ENCODE measurements around the gene ATP6V0E2. TPM values are rescaled to one million over a fixed set of nuclear protein-coding genes. Genes with fewer than 3 reads are reported as not detected.
"Not testable (repeated sequence)": the region's sequence is repeated elsewhere in the genome, so short reads cannot be mapped to it uniquely, and the experiment has no call there.

Gene ATP6V0E2
- total RNA-seq, 1 donor from 2014 or later = 12.7 TPM

DNA sequence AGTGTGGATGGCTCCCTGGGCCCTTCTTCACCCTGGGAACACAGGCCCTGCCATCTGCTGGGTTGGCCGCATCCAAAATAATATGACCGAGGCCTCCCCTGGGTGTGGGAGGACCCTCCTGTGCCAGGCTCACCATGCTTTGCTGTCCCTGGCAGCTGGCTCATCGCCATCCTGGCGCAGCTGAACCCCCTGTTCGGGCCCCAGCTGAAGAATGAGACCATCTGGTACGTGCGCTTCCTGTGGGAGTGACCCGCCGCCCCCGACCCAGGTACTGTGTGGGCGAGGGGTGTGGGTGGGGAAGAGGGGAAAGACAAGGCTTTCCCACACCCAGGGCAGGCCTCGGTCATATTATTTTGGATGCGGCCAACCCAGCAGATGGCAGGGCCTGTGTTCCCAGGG, 4.8 kb downstream of the ATP6V0E2 start:
- no peak for DNase-seq (ENCODE audit: low read depth in 2 of 2)

GRCh38 chr7:149879271-149879743, 5.5 kb downstream of the ATP6V0E2 start:
- DNase-seq (ENCODE audit: low read depth in 2 of 2) = no peak

DNA sequence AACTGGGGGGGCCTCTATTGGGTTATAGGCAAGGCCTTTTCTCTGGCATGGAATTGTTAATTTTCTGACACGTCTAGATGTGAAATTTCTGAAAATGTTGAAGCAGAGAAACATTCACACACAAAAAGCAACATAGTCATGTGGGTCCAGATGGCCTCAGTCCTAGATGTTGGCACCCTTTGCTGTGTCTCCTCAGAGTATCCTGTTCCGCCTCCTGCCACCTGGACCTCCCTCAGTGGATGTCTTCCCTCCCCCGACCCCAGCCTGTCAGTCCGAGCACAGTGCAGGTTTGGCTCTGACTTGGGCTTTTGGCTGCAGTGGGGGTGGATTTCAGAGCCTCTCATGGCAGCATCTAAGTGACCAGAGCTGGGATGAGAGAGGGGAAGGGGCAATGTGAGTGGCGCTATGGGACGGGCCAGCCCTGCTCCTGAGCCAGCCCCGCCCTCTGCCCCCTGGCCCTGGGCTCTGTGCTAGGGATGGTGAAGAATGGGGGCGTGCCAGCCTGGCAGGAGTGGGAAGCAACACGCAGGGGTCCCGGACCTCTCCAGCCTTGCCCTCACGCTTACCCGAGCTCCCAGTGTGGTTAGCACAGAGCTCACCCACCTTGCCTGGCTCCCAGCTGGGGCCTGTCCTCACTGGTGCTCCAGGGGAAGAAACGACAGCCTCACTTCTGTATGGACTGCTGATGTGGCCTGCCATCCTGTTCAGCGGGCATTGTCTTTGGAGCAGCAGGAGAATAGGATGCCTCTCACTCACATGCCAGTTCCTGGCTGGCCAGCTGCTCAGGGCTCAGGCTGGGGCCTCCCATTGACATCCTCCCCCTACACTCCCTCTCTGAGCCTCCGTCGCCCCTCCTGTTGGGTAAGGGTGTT, 6.2 kb downstream of the ATP6V0E2 start:
- DNase-seq (ENCODE audit: low read depth in 2 of 2) = no peak

GRCh38 chr7:149880638-149881311, 7.0 kb downstream of the ATP6V0E2 start:
- DNase-seq (ENCODE audit: low read depth in 2 of 2) = peak in 1 of 2 donors; percentile 0

DNA sequence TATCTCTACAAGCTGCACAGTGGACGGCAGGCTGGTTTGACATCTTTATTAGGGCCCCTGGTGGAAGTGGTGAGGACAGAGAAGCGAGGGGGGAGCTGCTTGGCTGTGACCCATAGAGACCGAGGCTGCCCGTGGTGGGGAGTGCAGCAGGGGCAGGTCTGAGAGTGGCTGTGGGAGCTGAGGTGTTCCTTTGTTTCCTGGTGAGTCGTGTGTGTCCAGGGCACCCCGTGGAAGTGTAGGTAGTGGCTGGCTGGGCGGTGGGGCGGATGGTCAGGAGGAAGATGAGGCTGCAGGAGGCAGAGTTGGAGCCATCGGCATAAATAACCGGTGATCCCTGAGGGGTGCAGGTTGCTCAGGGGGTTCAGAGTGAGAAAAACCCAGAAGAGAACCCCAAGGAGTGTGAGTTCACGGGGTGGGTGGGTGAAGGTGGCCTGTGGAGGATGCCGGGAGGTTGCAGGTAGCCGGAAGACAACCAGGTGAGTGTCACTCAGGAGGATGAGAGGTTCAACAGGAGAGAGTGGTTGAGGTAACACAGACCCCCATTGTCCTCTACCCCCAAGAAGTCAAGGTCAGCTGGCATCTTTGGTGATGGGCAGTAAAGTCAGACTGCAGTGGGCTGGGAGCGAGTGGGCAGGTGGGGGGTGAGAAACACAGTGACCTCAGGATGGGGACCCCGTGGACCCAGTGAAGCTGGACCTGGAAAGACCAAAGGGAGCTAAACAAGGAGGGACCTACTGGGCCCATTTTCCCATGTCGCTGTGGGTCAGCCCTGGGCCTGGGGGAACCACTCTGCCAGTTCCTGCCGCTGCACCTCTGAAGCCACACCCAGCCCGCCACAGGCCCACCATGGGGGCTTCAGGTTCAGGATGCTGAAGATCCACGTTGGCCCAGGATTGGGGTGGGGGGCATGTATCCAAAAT, 7.8 kb downstream of the ATP6V0E2 start:
- DNase-seq (ENCODE audit: low read depth in 2 of 2) = peak in 1 of 2 donors; percentile 0

- no peak for DNase-seq (ENCODE audit: low read depth in 2 of 2)
Measured at GRCh38 chr7:149882248-149883047, 8.7 kb downstream of the ATP6V0E2 start.

DNA sequence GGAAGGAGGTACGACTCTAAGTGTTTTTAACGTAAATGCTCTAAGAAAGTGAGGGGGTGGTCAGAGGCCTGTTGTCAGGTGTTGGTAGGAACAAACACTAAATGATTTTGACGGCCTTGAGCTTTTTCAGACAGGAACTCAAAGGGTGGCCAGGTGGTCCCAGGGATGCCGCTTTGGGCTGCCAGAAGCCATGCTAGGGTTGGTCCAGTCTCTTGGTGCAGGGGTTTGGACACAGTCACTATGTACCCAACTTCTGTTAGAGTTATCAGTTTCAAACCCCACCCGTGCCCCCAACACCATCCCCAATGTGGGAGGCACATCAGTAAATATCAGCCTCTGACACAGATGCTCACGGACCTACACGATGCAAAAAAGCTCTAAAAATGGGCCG, 9.3 kb downstream of the ATP6V0E2 start:
- peak in 1 of 2 donors; percentile 0 for DNase-seq (ENCODE audit: low read depth in 2 of 2)

DNA sequence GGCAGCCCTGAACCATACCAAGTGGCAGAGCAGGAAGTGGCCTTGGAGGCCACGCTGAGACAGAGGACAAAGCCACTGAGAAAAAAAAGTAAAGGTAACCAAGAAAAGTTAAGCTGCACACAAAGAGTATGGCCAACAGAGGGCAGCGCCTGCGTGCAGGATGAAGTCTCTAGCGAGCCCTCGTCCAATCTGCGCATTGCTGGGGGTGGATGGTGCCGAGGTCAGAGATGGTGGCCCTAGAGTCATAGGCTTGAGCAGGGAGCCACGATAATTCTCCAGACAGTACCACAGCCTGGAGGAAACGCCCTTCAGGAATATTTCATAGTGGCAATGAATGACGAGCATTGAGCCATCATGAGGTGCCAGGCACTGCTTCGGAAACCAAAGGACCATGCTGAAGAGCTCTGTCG, 9.7 kb downstream of the ATP6V0E2 start:
- DNase-seq (ENCODE audit: low read depth in 2 of 2) = peak; percentile 37 to 51

DNA sequence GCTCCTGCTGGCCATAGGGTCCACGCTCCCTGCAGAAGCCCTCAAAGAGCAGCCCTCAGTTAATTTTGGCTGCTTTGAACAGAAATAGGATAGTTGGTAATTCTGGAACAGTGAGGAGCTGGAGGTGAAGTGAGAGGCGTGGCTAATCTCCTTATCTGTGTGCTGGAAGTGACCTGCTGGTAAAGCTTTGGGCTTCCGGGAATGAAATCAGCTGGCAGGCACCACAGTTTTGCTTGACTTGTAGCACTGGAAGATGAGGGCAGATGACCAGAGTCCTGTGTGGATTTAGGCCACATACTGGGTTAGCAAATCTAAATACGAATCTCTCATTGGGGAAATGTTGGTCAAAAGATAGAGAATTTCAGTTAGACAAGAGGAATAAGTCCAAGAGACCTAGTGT, 10.2 kb downstream of the ATP6V0E2 start:
- peak in 1 of 2 donors; percentile 0 for DNase-seq (ENCODE audit: low read depth in 2 of 2)

GRCh38 chr7:149884541-149884940, 10.8 kb downstream of the ATP6V0E2 start:
- DNase-seq (ENCODE audit: low read depth in 2 of 2) = peak in 1 of 2 donors; percentile 0

- DNase-seq (ENCODE audit: low read depth in 2 of 2) = no peak
Measured at GRCh38 chr7:149885191-149886017, 11.6 kb downstream of the ATP6V0E2 start.

- DNase-seq (ENCODE audit: low read depth in 2 of 2) = no peak
Measured at GRCh38 chr7:149886018-149886415, 12.2 kb downstream of the ATP6V0E2 start.

- no peak for DNase-seq (ENCODE audit: low read depth in 2 of 2)
Measured at GRCh38 chr7:149887311-149887710, 13.5 kb downstream of the ATP6V0E2 start.

- DNase-seq (ENCODE audit: low read depth in 2 of 2) = not testable (repeated sequence)
Measured at GRCh38 chr7:149890715-149891114, 16.9 kb downstream of the ATP6V0E2 start.

- not testable (repeated sequence) for DNase-seq (ENCODE audit: low read depth in 2 of 2)
Measured at GRCh38 chr7:149894957-149895356, 21.2 kb downstream of the ATP6V0E2 start.

- not testable (repeated sequence) for DNase-seq (ENCODE audit: low read depth in 2 of 2)
Measured at GRCh38 chr7:149907776-149908376, 34.1 kb downstream of the ATP6V0E2 start.

DNA sequence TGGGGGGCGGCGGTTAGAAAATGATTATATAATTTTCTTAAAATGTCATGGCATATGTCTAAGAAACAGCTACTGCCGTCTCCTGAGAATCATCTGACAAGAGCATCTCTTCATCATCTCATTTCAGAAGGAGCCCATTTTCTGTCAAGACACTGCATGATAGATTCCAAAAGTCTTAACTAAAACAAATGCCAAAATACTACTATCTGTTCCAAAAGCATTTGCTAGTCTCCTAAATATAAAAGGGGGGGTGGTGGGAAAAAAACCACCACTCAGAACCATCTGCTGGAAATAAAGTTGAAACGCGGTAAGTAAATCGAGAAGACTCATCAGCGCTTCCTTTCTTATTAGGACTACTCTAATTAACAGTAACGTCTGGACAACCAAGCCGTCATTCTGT, 36.5 kb downstream of the ATP6V0E2 start:
- DNase-seq (ENCODE audit: low read depth in 2 of 2) = not testable (repeated sequence)

- DNase-seq (ENCODE audit: low read depth in 2 of 2) = not testable (repeated sequence)
Measured at GRCh38 chr7:149912126-149912525, 38.4 kb downstream of the ATP6V0E2 start.

GRCh38 chr7:149926414-149926813, 52.6 kb downstream of the ATP6V0E2 start:
- not testable (repeated sequence) for DNase-seq (ENCODE audit: low read depth in 2 of 2)
